Limb (tissue), 2 donors: Measurements from ENCODE around the gene USB1.
A peak's percentile ranks its signal among the peaks of the same experiment; 100 is the strongest.

Experiments used
- DNase-seq, 2 donors: peaks; one replicate each; pipeline ENCODE4 v3.0.0-alpha.2; 2016; ENCODE audit errors: extremely low spot score in 2 of 2

Gene USB1

GRCh38 chr16:58046054-58046881 is 45.1 kb downstream of the USB1 start:
- DNase-seq: no peak

GRCh38 chr16:58046936-58047335 is 45.7 kb downstream of the USB1 start:
- no peak for DNase-seq

- no peak for DNase-seq
These were observed 46.5 kb downstream of the USB1 start for GRCh38 chr16:58047557-58048348.

- no peak for DNase-seq
These were observed 47.5 kb downstream of the USB1 start for GRCh38 chr16:58048494-58049231.

- DNase-seq: peak in 1 of 2 donors; percentile 27
These were observed 48.3 kb downstream of the USB1 start for GRCh38 chr16:58049232-58050185.

- DNase-seq: no peak
These were observed 50.1 kb downstream of the USB1 start for GRCh38 chr16:58051296-58051695.

GRCh38 chr16:58051821-58052603 is 50.8 kb downstream of the USB1 start:
- DNase-seq: no peak

GRCh38 chr16:58053682-58054005 is 52.4 kb downstream of the USB1 start:
- DNase-seq: no peak

- no peak for DNase-seq
These were observed 53.1 kb downstream of the USB1 start for GRCh38 chr16:58054289-58054688.

- DNase-seq: no peak
These were observed 55.4 kb downstream of the USB1 start for GRCh38 chr16:58056580-58056979.

- no peak for DNase-seq
These were observed 55.9 kb downstream of the USB1 start for GRCh38 chr16:58057121-58057520.

GRCh38 chr16:58057784-58058183 is 56.6 kb downstream of the USB1 start:
- no peak for DNase-seq

- no peak for DNase-seq
These were observed 61.6 kb downstream of the USB1 start for GRCh38 chr16:58062821-58063220.

- no peak for DNase-seq
These were observed 62.3 kb downstream of the USB1 start for GRCh38 chr16:58063377-58064076.

- no peak for DNase-seq
These were observed 69.4 kb downstream of the USB1 start for GRCh38 chr16:58070585-58070984.
